GM23338 (cell line): ENCODE measurements around the gene HRC. TPM values are rescaled to one million over a fixed set of nuclear protein-coding genes. Genes with fewer than 3 reads are reported as not detected.

ENCODE experiments used
- CREB1 ChIP-seq: fragments of 250-450 bp; sonication (Bioruptor Pico); IDR thresholded peaks from 2 replicates; pipeline ENCODE4 v1.5.0; 2020; ENCODE audit warnings: low read depth, mild to moderate bottlenecking, moderate library complexity
- ETS1 ChIP-seq: IDR thresholded peaks from 2 replicates; pipeline ENCODE4 v1.6.1; 2016; ENCODE audit warnings: antibody characterized with exemption
- EZH2 ChIP-seq: fragments of 200-600 bp; sonication (generic); IDR thresholded peaks from one replicate; pipeline ENCODE4 v1.8.0; 2017; ENCODE audit warnings: antibody characterized with exemption, mild to moderate bottlenecking, low read depth; ENCODE audit not compliant: unreplicated experiment
- JUNB ChIP-seq: IDR thresholded peaks from one replicate; pipeline ENCODE4 v1.6.1; 2016; ENCODE audit warnings: antibody characterized with exemption; ENCODE audit not compliant: unreplicated experiment
- NANOG ChIP-seq: IDR thresholded peaks from 2 replicates; pipeline ENCODE4 v1.6.1; 2016; ENCODE audit warnings: antibody characterized with exemption, borderline replicate concordance
- POLR2AphosphoS5 ChIP-seq: IDR thresholded peaks from 2 replicates; pipeline ENCODE4 v1.6.1; 2016; ENCODE audit warnings: antibody characterized with exemption, low read depth
- STAT1 ChIP-seq: IDR thresholded peaks from one replicate; pipeline ENCODE4 v1.6.1; 2016; ENCODE audit warnings: antibody characterized with exemption; ENCODE audit not compliant: unreplicated experiment
- ZNF331 ChIP-seq: fragments of 250-450 bp; sonication (Bioruptor Pico); IDR thresholded peaks from 2 replicates; pipeline ENCODE4 v1.5.0; 2020; ENCODE audit warnings: low read depth, mild to moderate bottlenecking, moderate library complexity
- polyA plus RNA-seq: library from polyadenylated mRNA; unstranded; fragments of >200 nt; fragmentation: Nextera tagmentation; extraction: Ambion mirVana; gene quantifications from 2 replicates; pipeline ENCODE4 v1.2.1, GENCODE V29; 2016
- total RNA-seq: library from RNA; depleted of rRNA; stranded (reverse); fragments of >200 nt; shearing (Covaris generic); gene quantifications from 2 replicates; pipeline ENCODE4 v1.2.3, GENCODE V29; 2014
- TF ChIP-seq, protein P1 (sequence below): fragments of 250-450 bp; sonication (Bioruptor Pico); IDR thresholded peaks from 2 replicates; pipeline ENCODE4 v1.5.0; 2020; ENCODE audit warnings: mild to moderate bottlenecking, moderate library complexity
- TF ChIP-seq, protein P2 (sequence below): IDR thresholded peaks from one replicate; pipeline ENCODE4 v1.6.1; 2018; ENCODE audit warnings: antibody characterized with exemption; ENCODE audit not compliant: unreplicated experiment

The HRC gene
- total and polyA plus RNA-seq, 2 experiments from 2014 or later = 1.4 to 2.0 TPM

DNA sequence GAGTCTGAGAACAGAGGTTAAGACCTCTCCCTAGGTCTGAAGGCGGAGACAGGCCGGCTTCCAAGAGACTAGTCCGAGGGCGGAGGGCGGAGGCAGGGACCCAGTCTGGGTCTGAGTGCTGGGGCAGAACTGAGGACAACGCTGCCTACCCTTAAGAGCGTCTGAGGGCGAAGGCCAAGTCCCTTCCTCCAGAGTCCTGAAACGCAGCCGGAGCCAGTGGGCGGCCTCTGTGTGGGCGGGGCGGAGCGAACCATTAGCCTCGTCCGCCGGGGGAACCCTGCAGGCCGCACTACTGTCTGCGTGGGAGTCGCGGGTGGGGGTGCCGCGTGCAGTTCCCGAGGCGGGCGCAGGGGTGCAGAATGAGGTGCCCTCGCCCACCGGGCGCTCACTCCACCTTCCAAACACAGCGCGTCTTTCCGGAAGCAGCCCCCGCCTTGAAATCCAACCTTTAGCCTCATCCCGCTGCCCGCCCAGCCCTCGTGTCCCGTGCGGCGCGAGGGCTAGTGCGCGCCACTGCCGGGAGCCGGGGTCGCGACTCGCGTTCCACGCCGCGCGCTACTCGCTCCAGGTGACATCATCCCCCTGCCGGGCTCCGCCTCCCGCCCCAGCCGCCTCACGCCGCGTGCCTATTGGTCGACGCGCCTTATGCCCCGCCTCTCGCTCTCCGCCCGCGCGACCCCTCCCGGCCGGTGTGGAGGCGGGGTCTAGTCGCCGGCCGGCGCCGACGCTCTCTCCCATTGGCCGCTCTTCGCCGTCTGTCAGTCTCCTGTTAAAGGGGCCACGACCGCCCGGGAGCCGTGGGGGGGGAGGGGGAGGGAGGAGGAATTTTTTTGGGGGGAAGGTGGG, 36.4 kb downstream of the HRC start, which contains the start of gene C19orf73 (continued):
- TF ChIP-seq, protein P1, sequence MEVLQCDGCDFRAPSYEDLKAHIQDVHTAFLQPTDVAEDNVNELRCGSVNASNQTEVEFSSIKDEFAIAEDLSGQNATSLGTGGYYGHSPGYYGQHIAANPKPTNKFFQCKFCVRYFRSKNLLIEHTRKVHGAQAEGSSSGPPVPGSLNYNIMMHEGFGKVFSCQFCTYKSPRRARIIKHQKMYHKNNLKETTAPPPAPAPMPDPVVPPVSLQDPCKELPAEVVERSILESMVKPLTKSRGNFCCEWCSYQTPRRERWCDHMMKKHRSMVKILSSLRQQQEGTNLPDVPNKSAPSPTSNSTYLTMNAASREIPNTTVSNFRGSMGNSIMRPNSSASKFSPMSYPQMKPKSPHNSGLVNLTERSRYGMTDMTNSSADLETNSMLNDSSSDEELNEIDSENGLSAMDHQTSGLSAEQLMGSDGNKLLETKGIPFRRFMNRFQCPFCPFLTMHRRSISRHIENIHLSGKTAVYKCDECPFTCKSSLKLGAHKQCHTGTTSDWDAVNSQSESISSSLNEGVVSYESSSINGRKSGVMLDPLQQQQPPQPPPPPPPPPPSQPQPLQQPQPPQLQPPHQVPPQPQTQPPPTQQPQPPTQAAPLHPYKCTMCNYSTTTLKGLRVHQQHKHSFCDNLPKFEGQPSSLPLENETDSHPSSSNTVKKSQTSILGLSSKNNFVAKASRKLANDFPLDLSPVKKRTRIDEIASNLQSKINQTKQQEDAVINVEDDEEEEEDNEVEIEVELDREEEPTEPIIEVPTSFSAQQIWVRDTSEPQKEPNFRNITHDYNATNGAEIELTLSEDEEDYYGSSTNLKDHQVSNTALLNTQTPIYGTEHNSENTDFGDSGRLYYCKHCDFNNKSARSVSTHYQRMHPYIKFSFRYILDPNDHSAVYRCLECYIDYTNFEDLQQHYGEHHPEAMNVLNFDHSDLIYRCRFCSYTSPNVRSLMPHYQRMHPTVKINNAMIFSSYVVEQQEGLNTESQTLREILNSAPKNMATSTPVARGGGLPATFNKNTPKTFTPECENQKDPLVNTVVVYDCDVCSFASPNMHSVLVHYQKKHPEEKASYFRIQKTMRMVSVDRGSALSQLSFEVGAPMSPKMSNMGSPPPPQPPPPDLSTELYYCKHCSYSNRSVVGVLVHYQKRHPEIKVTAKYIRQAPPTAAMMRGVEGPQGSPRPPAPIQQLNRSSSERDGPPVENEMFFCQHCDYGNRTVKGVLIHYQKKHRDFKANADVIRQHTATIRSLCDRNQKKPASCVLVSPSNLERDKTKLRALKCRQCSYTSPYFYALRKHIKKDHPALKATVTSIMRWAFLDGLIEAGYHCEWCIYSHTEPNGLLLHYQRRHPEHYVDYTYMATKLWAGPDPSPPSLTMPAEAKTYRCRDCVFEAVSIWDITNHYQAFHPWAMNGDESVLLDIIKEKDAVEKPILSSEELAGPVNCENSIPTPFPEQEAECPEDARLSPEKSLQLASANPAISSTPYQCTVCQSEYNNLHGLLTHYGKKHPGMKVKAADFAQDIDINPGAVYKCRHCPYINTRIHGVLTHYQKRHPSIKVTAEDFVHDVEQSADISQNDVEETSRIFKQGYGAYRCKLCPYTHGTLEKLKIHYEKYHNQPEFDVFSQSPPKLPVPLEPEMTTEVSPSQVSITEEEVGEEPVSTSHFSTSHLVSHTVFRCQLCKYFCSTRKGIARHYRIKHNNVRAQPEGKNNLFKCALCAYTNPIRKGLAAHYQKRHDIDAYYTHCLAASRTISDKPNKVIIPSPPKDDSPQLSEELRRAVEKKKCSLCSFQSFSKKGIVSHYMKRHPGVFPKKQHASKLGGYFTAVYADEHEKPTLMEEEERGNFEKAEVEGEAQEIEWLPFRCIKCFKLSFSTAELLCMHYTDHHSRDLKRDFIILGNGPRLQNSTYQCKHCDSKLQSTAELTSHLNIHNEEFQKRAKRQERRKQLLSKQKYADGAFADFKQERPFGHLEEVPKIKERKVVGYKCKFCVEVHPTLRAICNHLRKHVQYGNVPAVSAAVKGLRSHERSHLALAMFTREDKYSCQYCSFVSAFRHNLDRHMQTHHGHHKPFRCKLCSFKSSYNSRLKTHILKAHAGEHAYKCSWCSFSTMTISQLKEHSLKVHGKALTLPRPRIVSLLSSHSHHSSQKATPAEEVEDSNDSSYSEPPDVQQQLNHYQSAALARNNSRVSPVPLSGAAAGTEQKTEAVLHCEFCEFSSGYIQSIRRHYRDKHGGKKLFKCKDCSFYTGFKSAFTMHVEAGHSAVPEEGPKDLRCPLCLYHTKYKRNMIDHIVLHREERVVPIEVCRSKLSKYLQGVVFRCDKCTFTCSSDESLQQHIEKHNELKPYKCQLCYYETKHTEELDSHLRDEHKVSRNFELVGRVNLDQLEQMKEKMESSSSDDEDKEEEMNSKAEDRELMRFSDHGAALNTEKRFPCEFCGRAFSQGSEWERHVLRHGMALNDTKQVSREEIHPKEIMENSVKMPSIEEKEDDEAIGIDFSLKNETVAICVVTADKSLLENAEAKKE (CRISPR knock-in tag) = no peak
- TF ChIP-seq NANOG (no peak), ZNF331 (CRISPR knock-in tag) (no peak), POLR2AphosphoS5 (peak; percentile 59), STAT1 (no peak), ETS1 (no peak), JUNB (no peak), EZH2 (no peak), CREB1 (CRISPR knock-in tag) (peak; percentile 48)
- TF ChIP-seq, protein P2, sequence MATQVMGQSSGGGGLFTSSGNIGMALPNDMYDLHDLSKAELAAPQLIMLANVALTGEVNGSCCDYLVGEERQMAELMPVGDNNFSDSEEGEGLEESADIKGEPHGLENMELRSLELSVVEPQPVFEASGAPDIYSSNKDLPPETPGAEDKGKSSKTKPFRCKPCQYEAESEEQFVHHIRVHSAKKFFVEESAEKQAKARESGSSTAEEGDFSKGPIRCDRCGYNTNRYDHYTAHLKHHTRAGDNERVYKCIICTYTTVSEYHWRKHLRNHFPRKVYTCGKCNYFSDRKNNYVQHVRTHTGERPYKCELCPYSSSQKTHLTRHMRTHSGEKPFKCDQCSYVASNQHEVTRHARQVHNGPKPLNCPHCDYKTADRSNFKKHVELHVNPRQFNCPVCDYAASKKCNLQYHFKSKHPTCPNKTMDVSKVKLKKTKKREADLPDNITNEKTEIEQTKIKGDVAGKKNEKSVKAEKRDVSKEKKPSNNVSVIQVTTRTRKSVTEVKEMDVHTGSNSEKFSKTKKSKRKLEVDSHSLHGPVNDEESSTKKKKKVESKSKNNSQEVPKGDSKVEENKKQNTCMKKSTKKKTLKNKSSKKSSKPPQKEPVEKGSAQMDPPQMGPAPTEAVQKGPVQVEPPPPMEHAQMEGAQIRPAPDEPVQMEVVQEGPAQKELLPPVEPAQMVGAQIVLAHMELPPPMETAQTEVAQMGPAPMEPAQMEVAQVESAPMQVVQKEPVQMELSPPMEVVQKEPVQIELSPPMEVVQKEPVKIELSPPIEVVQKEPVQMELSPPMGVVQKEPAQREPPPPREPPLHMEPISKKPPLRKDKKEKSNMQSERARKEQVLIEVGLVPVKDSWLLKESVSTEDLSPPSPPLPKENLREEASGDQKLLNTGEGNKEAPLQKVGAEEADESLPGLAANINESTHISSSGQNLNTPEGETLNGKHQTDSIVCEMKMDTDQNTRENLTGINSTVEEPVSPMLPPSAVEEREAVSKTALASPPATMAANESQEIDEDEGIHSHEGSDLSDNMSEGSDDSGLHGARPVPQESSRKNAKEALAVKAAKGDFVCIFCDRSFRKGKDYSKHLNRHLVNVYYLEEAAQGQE = no peak
